Measurements from ENCODE around the gene HNRNPR.
"Not testable (repeated sequence)": the region's sequence is repeated elsewhere in the genome, so short reads cannot be mapped to it uniquely, and the experiment has no call there.

Gene HNRNPR

DNA sequence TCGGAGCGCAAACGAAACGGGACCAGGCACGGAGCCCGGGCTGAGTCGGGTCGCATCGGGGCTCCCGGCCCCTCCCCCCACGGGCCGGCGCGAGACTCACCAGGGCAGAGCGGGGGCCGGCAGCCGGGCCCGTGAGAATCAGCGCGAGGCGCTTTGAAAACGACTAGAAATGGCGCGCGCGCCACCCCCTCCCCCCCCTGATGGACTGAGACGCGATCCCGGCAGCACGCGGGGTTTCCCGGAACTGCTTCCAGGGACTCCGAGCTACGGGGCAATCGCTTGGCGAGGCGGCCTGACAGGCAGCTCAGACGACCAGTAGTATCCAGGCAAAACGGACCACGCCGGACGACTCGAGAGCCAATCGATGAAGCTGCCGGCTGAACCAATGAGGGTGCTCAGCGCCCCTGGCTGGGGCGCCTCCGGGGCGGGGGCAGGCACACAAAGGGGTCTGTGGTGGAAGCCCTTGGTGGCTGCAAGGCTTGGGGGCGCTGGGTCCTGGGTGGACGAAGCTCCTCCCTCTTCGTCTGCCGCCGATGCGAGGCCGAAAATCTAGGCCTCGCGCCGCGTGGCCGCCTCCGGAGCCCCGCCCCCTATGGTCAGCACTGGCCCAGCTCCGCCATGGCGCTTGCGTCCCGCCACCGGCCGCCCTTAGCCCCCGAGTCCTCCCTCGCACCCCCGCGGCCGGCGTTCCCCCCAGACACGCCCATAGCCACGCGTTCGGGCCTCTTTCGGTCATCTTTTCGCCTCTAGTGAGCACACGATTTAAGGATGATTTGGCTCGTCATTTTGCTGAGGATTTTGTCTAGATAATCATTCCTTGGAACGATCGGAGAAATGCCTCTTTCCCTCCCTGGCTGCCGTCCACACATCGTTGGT, at the start of gene HNRNPR:
Gene HNRNPR (minus strand): TSS at position 174 of the 876 bp plus-strand sequence. CDS start 3,276 bp downstream, outside the sequence.
- in situ Hi-C loops (cut with HindIII; ENCODE audit: low sequenced_read_pairs) = no loop called here

DNA sequence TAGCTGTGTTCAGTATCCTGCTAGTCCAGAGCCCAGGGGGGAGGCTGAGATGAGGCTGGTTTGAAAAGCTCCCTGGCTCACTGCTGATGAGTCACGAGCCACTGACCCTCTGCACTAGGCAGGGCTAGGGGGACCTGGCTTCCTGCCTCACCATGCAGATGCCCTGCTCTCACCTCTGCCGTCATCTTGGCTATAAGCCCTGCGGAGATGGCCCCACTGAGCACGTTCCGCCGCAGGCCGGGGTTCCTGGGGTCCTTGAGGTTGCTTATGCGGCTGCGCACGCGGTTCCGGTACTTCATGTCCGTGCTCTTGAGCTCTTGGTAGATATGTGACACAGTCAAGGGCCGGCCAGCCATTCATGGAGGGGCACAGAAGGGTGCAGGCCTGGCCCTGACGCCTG, 49.6 kb upstream of the HNRNPR start:
- in situ Hi-C loops (cut with HindIII; ENCODE audit: low sequenced_read_pairs) = no loop called here

DNA sequence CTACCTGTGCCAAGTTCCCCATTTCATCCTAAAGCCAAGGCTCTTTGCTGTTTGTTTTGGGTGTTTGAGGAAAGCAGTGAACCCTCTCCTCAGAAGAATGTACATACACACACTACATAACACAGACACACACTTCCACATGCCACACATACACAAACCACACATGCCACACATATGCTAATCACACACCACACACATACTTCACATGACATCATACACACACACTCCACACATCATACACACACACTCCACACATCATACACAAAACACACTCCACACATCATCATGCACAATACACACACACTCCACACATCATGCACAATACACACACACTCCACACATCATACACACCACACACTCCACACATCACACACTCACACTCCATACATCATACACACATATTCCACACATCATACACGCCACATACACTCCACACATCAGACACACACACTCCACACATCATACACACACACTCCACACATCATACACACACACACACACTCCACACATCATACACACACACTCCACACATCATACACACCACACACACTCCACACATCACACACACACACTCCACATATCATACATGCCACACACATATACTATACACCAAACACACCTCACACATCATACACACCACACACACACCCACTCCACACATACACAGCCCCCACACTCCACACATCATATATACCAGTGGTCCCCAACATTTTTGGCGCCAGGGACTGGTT, 48.2 kb upstream of the HNRNPR start:
- in situ Hi-C loops (cut with HindIII; ENCODE audit: low sequenced_read_pairs) = no loop called here

DNA sequence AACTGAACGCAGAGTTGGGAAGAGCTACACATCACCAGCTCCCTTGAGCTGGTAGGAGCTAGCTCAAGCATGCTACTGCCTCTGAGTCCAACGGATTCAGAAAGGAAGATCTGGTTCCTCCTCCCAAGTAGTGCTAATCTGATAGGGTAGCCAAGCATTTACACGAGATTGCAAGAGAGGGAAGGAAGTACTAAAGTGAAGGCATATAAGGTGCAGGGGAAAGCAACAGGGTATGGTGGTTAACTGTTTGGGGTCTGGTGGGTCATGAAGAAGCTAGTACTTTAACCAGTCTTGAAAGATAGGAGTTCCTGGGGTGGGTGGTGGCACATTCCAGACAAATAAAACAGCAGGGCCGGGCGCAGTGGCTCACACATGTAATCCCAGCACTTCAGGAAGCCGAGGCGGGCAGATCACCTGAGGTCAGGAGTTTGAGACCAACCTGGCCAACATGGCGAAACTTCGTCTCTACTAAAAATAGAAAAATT, 45.8 kb upstream of the HNRNPR start:
- in situ Hi-C loops (cut with HindIII; ENCODE audit: low sequenced_read_pairs) = no loop called here

DNA sequence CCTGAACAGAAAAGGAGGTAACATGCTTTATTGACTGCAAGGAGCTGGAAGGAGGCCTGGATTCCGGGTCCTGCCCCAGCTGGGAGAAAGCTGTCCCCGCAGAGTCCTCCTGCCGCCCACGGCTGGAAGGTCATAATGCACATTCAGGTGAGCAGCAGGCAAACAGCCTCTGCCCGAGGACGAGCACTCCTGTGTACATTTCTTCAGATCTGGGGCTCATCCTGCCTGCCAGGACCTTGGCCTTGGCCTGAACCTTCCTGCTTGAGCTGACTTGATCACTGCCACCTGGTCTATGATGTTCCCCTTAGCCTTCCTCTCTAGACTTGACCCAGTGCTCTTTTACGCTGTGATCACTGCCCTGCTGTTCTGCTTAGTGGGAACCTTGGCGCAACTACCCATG, 43.4 kb upstream of the HNRNPR start:
- in situ Hi-C loops (cut with HindIII; ENCODE audit: low sequenced_read_pairs) = no loop called here

DNA sequence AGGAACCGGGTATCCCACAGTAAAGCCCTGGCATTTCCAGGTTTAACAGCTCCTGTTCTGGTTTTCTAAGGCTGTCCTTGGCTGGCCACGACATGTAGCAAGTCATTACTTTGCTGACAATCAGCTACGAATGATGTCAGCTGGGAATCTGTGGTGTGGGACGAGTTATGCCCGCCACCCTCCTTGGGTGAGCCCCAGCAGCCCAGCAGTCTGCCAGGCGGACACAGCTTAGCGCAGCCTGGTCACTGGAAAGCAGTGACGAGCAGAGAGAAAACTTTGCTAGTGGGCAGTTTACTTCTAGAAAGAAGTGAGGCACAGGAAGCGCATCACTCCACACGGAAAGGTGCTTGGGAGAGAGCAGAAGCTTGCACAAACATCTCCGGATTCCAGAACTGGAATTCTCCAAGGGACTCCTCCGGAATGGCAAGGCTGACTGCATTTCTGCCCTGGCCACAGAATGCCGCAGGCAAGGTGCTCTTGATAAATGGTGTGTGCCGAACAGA, 41.1 kb upstream of the HNRNPR start:
- in situ Hi-C loops (cut with HindIII; ENCODE audit: low sequenced_read_pairs) = no loop called here

DNA sequence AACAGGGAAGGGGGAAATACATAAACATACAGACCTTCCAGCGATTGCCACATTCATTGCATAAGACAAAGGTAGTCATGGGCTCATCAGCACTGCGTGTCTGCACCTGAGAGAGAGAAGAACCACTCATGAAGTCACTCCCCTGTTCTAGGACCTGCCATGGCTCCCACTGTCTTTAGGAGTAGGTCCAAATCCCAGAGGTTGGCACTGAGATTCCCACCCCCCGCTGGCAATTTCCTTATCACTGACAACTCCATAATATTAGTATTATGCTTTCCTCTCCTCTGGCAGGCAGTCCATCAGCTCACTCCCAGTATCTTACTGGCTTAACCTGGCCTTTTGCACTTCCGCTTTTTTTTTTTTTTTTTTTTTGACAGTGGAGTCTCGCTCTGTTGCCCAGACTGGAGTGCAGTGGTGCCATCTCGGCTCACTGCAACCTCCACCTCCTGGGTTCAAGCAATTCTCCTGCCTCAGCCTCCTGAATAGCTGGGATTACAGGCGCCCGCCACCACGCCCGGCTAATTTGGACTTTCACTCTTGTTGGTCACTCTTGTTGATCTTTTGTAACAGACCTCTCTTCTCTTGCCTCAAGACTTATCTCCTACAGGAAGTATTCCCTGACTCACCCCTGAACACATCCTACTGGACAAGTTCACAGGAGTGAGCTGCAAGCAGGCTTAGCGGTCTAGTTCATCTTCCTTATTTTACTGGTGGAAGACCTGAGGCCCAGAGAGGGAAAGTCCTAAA, 40.4 kb upstream of the HNRNPR start:
- in situ Hi-C loops (cut with HindIII; ENCODE audit: low sequenced_read_pairs) = no loop called here

DNA sequence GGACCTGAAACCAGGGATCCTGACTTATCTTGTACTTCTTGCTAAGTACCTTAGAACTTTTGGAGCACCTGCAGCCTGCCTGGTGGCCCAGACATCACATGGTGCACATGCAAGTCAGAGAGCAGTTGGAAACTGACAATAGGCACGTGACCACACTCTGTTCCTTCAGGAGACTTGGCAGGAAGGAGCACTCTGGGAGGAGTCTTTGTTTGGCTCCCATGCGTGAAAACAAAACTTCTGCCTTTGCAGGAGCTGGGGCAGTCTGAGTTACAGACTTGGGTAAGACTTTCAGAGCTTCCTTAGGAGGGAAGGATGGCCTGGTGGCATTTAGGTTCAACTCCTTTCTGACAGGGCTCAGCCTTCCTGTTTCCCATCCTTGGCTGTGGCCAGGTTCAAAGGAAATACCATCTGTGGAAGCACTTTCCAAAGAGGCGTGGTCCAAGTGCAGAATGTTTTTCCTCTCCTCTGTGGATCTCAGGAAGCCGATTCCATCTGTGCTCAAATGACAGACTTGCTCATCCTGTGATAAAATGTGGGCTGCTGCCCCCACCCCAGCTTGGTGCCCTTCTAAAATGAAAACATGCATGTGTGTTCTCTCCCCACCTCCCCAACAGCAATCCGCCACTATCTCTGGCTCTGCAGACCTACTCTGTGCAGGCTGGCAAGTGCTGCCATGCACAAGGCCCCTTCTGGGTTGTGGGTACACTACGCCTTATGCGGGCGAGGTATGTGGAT, 39.7 kb upstream of the HNRNPR start:
- in situ Hi-C loops (cut with HindIII; ENCODE audit: low sequenced_read_pairs) = no loop called here

DNA sequence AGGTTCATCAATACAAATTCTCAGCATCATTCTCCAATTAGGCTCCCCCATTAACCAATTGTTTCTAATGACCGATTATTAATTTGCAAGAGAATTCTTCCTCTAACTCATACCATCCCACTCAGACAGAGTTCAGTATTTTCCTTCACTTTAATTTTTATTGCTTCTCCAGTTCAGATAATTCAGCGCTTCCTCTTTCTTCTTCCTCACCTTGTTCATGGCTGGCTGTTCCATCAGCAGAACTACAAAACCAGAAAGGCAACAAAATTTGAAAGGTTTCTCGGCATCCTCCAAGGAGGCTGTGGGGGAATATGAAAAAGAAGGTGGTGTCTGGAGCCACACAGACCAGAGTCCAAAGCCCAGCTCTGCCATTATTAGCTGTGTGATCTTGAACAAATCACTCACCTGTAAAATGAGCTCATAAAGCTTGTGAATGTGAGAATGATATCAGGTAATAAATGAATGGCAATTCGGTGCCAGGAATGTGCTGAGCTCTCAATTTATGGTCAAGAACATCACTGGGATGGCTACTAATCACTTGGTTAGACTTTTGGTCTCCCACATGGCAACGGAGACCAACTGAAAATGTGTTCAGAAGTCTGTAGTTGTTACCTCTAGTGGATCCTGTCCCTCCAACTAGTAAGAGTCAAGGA, 37.3 kb upstream of the HNRNPR start:
- in situ Hi-C loops (cut with HindIII; ENCODE audit: low sequenced_read_pairs) = no loop called here

DNA sequence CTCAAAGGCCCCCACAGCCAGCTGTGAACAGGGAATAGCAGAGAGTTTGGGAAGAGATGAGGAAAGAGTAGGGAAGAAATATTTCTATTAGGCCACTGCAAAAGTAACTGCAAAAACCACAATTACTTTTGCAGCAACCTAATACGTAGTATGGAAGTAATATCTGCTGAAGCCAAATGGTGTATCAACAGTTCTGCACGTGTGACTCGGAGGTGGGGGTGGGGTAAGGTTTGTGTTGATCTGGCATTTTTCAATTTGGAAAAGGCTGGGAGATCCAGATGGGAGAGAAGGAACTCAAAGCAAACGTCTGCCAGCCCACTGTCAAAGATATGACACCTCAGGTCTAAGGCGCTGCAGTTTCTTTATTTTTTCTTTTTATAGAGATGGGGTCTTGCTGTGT, 36.6 kb upstream of the HNRNPR start:
- in situ Hi-C loops (cut with HindIII; ENCODE audit: low sequenced_read_pairs) = no loop called here

DNA sequence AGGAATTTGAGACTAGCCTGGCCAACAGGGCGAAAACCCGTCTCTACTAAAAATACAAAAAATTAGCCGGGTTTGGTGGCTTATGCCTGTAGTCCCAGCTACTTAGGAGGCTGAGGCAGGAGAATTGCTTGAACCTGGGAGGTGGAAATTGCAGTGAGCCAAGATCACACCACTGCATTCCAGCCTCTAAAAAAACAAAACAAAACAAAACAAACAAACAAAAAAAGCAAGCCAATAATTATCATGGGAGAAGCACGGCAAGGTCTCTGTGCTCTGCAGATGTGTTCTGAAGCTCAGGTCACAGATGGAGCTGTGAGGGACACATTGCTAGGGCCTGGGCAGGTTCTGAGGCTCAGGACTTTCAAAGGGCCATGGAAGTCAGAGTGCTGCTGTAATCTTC, 36.2 kb upstream of the HNRNPR start:
- in situ Hi-C loops (cut with HindIII; ENCODE audit: low sequenced_read_pairs) = not testable (repeated sequence)

DNA sequence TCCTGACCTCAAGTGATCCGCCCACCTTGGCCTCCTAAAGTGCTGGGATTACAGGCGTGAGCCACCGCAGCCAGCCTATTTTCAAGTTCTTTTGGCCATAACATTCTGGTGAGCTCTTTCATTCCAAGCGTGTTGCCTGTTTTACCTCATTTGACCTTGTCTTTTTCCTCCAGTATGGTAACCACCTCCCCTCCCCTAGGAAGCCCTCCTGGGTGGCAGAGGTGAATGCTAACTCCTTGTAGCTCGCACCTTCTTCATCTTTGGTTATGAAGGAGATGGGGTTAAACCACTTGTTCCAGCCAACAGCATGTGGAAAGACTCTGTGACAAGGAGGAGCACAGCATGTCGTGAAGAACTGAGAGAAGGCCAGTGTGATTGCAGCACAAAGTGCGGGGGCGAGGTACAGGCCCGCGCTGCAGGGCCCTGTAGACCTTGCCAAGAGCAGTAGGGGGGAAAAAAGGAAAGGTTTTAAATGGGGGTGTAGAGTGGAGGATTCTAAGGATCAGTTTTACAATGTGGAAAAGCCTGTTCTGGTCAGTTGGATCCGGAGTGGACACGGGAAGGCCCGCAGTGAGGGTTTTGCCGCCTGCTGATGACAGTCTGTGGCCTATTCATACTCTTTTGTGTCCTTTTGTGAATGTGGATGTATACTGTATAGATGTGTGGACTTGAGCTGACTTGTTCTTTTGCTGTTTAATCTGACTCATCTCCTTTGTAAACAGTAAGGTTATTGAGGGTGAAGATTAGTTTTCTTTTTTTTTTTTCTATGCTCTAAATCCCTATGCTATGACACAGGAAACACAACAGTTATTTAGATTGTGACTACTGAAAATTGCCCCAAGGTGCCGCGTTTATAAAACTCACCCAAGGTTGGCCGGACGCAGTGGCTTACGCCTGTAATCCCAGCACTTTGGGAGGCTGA, 33.1 kb upstream of the HNRNPR start:
- in situ Hi-C loops (cut with HindIII; ENCODE audit: low sequenced_read_pairs) = no loop called here

DNA sequence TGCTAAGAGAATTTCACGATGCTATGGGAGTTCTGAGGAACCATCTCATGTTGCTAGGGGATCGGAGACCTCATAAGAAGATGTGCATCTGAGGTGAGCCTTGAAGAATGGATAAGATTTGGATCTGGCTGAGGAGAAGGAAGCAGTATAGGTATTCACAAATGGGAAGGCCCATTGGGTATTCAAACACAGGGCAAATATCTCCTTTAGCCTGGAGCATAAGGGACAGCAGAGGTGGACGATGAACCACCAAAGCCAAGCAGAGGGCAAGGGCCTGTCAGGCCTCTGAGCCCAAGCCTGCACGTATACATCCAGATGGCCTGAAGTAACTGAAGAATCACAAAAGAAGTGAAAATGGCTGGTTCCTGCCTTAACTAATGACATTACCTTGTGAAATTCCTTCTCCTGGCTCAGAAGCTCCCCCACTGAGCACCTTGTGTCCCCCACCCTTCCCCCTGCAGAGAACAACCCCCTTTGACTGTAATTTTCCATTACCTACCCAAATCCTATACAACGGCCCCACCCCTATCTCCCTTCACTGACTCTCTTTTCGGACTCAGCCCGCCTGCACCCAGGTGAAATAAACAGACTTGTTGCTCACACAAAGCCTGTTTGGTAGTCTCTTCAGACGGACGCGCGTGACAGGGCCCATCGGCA, 30.1 kb upstream of the HNRNPR start:
- in situ Hi-C loops (cut with HindIII; ENCODE audit: low sequenced_read_pairs) = not testable (repeated sequence)

DNA sequence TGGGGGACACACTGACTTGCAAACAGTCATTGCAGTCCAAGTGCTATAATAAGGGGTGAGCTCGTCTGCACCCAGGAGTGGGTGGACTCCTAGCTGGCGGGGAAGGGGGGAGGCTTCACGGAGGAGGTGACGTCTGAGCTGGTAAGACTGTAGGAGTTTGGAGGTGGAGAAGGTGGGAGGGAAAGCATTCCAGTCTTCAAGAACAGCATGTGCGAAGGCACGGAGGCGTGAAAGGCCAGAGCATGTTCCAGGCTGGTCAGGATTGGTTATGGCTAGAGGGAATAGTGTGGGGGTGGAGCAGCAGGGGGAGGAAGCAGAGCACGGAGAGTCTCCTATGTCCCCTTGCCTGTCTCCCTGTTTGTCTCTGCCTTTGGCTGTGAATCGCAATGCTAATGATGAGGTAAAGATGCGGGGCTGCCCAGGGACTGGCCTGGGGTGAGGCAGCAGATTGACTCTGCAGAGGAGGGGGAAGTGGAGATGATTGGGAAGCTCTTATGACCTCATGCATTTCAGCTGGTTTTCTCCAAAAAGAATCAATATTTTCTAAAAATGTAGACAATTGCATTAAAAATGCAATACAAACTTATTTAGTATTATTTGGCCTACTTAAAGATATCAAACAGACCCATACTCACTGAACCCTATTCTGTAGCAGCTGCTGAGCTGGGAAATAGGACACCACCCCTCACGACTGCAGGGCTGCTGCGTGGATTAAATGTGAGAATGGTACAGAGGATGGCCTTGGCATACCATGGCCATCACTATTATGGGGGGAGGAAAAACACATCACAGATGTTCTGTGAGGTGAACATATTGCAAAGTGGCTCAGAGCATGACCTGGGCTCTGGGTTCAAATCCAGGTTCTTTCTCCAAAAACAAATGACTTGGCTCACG, 28.1 kb upstream of the HNRNPR start:
- in situ Hi-C loops (cut with HindIII; ENCODE audit: low sequenced_read_pairs) = no loop called here

DNA sequence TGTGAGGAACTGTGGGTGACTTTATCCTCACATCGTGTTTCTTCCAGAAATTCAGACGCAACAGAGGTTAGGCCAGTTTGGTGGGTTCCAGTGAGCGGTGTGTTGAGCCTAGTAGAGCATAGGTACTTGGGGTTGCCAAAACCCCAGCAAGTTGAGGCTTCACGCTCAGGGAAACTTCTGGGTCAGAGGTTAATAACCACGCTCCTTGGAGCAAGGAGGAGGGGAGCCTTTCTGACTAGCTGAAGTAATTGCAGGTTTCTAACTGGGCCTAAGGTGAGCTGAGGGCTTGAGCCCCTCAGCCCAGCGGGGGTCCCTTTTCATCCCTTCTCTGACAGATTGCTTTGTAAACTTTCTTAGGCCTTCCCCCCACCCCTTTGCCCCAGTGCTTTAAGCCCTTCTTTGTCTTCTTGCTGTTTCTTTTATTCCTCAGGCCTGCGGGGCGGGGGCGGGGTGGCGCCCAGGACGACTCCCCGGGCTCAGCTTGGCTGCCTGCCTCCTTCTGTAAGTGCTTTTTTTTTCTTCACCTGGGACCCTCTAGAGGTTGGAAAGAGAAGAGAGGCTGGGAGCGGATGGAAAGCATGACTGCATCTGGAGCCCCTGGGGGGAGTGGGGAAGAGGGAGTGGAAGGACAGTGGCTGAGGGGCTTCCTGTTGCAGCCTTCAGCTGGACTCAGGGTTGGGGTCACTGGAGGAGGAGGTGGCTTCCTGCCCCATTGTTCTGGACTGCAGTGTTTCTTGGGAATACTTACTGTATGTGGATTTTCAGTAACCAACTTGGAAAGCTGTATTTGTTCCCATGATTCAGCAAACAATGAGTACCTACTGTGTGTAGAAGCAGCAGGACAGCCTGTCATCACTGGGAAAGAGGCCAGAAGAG, 26.9 kb upstream of the HNRNPR start:
- in situ Hi-C loops (cut with HindIII; ENCODE audit: low sequenced_read_pairs) = no loop called here

DNA sequence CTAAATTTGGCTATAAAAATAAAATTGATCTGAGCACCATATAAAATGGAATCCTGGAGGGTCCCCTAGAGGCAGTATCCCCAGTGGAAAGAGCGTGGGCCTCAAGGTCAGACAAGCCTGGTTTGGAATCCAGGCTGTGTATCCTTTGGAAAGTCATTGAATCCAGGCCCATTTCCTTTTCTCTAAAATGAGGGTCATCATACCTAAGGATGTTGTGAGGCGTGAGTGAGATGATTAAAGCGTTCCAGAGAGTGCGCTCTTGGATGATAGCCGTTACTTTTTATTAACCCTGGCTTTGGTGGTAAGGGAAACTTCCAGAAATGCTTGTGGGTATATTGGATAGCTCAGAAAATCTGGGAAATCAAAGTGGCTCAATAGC, 26.2 kb upstream of the HNRNPR start:
- in situ Hi-C loops (cut with HindIII; ENCODE audit: low sequenced_read_pairs) = no loop called here
